GM18858 (cell line): ENCODE measurements around the gene C2orf42.
A peak's percentile ranks its signal among the peaks of the same experiment; 100 is the strongest.
"Not testable (repeated sequence)": the region's sequence is repeated elsewhere in the genome, so short reads cannot be mapped to it uniquely, and the experiment has no call there.

Experiments
- ATAC-seq: cut with Tn5 transposase; IDR thresholded peaks from one replicate; pipeline ENCODE4 v1.9.1; 2021; ENCODE audit not compliant: unreplicated experiment

Gene C2orf42

DNA sequence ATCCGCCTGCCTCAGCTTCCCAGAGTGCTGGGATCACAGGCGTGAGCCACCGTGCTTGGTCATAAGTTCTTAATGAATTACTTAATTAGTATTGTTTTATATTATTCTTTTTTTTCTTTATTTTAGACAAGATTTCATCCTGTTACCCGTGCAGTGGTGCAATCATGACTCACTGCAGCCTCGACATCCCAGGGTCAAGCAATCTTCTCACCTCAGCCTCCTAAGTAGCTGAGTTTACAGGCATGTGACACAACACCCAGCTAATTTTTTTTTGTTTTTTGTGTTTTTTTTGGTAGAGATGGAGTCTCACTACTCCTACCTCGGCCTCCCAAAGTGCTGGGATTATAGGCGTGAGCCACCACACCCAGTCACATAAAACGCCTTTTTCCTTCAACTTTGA is 17.3 kb downstream of the C2orf42 start:
- no peak for ATAC-seq

DNA sequence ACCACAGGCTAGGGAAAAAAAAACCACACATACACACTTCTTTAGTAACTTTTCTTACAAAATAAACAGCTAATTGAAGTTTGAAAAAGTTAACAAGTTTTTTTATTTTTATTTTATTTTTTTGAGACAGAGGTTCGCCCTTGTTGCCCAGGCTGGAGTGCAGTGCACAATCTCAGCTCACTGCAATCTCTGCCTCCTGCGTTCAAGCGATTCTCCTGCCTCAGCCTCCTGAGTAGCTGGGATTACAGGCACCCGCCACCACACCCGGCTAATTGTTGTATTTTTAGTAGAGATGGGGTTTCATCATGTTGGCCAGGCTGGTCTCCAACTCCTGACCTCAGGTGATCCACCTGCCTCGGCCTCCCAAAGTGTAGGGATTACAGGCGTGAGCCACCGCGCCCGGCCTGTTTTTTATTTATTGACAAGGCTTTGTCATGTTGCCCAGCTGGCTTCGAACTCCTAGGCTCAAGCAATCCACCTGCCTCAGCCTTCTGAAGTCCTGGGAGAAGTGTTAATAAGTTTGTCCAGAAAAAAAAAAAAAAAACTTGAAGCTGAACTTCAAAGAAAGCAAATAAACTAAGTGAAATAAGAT is 21.1 kb downstream of the C2orf42 start:
- not testable (repeated sequence) for ATAC-seq

DNA sequence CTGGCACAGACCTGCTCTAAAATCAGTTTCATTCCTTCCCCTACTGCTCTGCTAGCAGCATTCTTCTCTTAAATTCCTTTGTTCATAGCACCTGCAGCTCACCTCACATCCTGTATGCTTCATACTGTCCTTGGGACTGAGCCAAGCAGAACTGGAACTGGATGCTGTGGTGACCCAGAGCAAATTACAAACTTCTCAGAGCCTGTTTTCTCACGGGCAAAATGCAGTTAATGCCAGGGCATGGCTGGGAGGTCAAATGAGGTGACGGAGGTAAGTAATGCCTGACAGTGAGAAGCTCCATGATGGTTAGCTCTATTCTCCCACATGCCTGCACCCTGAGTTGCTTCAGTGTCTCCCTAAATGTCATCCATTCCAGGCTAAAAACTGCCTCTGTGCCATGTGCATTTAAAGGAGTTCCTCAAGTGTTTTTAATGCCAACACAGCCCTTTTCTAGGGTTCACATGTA is 29.7 kb downstream of the C2orf42 start:
- peak; percentile 92 for ATAC-seq

DNA sequence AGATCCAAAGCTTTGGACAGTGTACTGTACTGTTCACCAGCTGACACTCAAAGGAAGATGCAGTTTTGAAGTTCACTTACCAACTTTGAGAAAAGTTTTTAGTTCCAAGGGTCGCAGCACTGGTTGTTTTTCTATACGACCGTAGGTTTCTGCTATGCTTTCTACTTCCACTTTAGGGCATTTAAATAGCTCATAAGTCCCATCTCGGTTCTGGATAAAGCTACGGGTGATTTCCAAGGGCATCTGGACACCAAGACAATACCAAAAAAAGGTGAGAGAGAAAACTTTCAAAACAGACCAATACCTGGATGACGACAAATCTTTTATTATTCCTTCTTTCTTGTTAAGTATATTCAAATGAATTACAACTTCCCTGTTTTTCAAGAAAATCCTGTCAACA is 30.3 kb downstream of the C2orf42 start:
- no peak for ATAC-seq

DNA sequence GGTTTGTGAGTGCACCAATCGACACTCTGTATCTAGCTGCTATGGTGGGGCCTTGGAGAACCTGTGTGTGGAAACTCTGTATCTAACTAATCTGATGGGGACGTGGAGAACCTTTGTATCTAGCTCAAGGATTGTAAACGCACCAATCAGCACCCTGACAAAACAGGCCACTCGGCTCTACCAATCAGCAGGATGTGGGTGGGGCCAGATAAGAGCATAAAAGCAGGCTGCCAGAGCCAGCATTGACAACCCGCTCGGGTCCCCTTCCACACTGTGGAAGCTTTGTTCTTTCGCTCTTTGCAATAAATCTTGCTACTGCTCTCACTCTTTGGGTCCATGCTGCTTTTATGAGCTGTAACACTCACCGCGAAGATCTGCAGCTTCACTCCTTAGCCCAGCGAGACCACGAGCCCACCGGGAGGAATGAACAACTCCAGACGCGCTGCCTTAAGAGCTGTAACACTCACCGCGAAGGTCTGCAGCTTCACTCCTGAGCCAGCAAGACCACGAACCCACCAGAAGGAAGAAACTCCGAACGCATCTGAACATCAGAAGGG is 41.6 kb downstream of the C2orf42 start:
- not testable (repeated sequence) for ATAC-seq

GRCh38 chr2:70148211-70148760 is 42.5 kb downstream of the C2orf42 start:
- ATAC-seq, result not testable (repeated sequence)

DNA sequence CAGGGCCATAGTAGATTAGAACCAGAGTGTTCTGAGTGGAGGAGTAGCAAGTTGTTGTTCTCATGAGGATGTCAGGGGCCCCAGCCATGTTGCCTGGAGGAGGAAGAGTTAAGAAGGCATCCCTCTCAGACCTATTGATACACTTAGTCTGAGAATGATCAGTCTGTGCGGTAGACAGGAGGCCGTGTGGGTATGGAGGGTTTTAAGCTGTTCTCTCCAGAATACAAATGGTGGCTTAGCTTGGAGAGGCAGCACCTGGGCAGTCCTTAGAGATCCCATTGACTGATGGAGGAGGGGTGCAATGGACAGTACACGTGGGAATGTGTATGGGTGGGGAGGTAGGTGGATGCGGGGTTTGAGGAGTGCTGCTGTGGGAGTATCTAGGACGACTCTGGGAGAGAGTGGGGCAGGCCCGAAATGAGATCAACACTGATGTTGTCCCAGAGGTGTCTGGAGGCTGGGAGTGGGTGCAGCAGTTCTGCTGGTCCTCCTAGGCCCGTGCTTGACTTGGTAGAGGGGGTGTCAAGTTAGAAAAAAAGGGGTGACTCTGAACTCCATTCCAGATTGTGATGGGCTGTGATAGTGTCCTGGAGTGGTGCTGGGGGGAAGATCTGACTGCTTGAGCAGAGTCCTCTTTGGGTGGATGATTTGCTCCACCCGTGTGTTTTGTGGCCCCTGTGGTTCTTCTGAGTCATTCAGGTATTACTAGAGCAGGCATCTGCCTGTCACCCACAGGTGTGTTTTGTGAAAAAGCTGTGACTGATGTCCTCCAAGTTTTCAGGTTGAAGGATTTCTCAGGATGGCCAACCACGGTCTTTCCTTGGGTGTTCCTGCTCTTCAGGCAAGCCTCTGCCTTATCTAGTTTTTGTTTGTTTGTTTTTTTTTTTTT is 44.7 kb downstream of the C2orf42 start:
- no peak for ATAC-seq

DNA sequence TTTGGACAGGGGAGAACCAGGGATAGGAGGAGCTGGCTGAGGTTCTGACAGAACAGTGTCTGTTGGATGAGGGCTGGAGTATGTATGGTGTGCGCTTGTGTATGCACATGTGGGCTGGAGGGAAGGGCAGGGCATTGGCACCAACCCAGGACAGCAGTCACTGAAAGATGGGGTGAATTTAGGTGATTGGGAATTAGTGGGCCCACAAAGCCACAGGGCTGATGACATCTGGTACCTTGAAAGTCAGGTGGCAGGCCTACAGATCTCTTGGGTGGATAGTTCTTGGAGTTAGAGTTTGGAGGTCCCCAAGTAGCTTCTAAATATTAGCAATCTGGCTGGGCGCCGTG is 45.7 kb downstream of the C2orf42 start:
- no peak for ATAC-seq

DNA sequence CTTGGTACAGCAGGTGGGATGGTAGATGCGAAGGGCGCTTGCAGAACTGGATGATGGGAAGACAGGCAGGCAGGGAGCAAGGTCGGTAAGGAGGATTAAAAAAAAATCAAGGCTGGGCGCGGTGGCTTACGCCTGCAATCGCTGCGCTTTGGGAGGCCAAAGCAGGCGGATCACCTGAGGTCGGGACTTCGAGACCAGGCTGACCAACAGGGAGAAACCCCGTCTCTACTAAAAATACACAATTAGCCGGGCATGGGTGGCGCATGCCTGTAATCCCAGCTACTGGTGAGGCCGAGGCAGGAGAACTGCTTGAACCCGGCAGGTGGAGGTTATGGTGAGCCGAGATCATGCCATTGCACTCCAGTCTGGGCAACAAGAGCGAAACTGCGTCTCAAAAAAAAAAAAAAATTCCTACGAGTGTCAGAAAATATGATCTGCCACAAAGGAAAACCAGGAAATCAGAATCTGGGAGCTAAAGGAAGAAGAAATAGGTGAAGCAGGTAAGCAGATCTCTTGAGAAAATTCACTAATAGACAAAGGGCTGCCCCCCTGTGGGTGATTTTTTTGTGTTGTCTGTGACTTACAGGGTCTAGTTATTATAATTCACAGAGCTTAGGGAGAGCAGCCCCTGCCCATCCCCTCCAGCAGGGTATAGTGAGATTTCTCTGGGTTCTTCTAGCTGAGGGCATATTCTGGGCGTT is 46.2 kb downstream of the C2orf42 start:
- no peak for ATAC-seq

- ATAC-seq, result no peak
These were observed 47.3 kb downstream of the C2orf42 start for GRCh38 chr2:70143314-70144150.

DNA sequence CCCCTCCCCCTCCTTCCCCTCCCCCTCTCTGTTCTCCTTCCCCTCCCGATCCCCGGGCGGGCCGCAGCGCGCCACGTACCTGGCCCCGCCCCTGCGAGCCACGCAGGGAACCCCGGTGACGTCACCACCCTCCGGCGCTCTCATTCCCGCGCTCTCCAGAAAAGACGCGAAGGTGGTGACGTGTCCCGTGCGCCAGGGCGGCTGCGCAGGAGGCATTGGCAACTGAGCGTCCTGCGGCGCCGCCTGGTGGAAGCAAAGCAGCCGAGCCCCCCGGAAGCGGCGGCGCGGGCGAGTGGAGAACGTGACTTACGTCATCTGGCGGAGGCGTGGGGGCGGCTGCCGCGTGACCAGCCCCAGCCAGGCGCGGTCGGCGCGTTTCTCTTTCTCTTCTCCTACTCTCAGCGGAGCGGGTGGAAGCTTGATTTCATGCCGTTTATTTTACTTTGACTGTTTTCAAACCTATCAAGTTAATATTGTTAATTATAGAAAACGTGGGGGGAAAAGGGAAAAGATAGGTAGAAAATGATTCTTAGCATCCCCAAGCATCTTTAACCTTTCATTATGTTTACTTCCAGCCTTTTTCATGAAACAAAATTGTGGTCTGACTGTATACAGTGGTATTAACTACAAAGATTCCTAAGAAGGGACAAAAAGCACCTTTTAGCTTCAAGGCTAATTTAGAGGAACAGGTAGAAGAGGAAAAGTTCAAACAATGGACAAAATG is 48.1 kb downstream of the C2orf42 start:
- peak; percentile 63 for ATAC-seq

GRCh38 chr2:70141902-70142589 is 48.8 kb downstream of the C2orf42 start:
- peak; percentile 6 for ATAC-seq

DNA sequence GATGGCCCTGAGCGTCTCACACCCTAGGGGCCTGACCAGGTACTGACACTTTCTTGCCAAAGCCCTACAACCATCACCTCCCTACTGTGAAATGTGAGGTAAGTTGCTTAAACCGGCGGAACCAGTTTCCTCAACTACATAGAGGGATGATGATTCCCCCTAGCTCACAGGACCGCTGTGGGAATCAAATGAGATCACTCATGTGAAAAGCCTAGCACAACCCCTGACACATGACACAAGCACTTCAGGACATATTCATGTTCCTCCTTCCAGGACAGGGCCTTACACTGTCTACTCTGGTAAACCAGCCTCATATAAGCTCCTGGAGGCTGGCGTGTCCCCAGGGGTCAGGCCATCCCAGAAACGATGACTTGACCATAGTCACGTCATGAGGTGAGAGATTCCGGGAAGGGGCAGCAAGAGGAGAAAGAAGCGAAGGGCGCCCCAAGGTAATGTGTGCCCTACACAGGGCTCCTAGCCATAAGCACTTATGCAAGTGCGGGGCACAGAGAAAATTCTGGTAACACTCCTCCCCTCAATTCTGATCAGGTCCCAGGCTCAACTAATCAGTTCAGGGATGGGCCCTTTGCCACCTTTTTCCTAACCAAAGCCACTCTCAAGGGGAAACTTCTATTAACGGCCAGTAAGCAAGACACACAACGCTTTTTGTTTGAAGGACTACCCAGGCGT is 49.5 kb downstream of the C2orf42 start:
- ATAC-seq, result peak; percentile 22

DNA sequence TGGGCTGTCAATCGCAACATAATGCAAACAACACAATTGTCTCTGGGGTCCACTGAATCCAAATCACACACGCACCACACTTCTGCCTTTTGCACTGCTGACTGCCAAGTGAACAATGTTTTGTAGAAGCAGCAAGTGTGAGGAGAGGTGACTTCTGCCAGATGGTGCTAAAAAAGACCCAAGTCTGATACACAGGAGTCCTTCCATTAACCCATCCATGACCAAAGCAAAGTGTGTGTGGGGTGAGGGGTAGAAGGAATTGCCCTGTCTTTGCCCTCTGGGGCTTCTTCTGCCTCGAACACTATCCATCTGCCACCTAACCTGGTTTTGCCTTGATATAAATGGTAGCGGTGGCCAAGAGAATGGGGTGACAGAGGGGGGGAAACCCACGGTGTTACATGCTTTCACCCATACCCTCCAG is 50.0 kb downstream of the C2orf42 start:
- no peak for ATAC-seq

DNA sequence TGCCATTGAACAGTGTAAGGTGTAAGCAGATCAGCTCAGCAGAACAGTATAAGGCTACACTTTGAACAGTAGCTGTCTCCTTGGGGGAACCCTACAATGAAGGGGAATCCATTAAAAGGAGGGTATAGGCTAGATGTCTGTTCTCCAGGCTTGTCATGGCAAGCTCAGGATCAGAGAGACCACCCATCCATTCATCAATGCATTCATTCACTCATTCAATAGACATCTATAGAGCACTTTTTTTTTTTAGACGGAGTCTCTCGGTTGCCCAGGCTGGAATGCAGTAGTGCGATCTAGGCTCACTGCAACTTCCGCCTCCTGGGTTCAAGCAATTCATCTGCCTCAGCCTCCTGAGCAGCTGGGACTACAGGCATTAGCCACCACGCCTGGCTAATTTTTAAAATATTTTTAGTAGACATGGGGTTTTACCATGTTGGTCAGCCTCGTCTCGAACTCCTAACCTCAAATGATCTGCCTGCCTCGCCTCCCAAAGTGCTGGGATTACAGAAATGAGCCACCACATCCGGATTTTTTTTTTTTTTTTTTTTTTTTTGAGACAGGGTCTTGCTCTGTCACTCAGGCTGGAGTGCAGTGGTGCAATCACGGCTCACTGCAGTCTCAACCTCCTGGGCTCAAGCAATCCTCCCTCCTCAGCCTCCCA is 56.4 kb downstream of the C2orf42 start:
- not testable (repeated sequence) for ATAC-seq

DNA sequence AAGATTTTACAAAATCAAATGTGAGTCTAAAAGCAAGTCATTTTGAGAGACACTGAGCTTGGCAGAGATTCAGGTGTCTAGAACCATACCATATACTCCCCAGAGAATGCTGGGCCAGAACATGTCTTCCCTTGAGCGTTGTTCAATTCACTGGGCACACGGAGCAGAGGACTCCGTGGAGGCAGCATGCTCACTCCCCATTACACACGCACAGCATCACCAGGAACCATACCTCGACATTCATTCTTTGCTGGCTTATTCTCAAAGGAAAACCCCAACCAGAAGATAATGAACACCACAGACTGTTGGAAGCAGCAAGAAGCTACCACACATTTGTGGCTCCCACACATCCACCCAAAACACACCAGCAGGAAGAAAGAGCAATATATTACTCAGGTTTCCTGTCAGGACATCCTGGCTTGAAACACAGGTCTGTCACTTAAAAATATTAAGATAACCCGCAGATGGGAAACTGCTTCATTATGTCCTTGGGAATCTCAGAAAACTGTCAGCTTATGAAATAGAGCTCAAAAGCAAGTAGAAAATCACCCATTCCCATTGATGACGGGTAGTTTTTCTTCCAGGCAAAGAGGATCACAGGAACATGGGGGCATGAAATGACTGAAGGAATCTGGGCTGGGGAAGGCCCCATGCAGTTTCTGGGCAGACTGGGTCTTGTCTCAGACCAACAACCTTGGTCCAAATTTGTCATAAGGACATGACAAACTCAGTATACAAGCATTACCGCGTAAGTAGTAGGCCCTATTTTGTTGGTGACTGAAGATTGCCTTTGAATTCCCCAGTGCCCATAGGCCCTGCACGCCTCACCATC is 57.1 kb downstream of the C2orf42 start:
- ATAC-seq, result no peak

GRCh38 chr2:70133127-70133452 is 57.7 kb downstream of the C2orf42 start:
- no peak for ATAC-seq
